Upper lobe of left lung (tissue), 4 donors: Measurements from ENCODE around the gene ALLC.

ENCODE experiments used
- CTCF ChIP-seq, 6 experiments: fragments of 450-650 bp in 4 of 6; fragments of 200-600 bp in 2 of 6; sonication (generic) in 2 of 6; IDR thresholded peaks; one replicate each; pipeline ENCODE4 v1.5.1; 2016 to 2019; ENCODE audit warnings: antibody characterized with exemption in 6 of 6
- EP300 ChIP-seq, 4 donors: sonication (generic); formaldehyde crosslinking; IDR thresholded peaks; one replicate each; pipeline ENCODE4 v1.5.1; 2017; ENCODE audit warnings: antibody characterized with exemption in 4 of 4, control low read depth in 2 of 4
- POLR2A ChIP-seq, 4 donors: fragments of 450-650 bp; IDR thresholded peaks; one replicate each; pipeline ENCODE4 v1.5.1; 2016 to 2017; ENCODE audit warnings: antibody characterized with exemption in 4 of 4, mild to moderate bottlenecking in 2 of 4
- POLR2AphosphoS5 ChIP-seq, 2 donors: sonication (generic); formaldehyde crosslinking; IDR thresholded peaks; one replicate each; pipeline ENCODE4 v1.5.1; 2017; ENCODE audit warnings: antibody characterized with exemption in 2 of 2

- TF ChIP-seq POLR2A (IDR thresholded peaks at IDR 0.05) = no peak
- TF ChIP-seq CTCF (IDR thresholded peaks at IDR 0.05) = no peak
- no peak for TF ChIP-seq POLR2AphosphoS5 (IDR thresholded peaks at IDR 0.05)
- no peak for TF ChIP-seq EP300 (IDR thresholded peaks at IDR 0.05)
Measured at GRCh38 chr2:3730646-3731045, 72.6 kb downstream of the ALLC start.
